K562 (cell line): ENCODE results near the gene SLC6A16. TPM values are rescaled to one million over a fixed set of nuclear protein-coding genes. Genes with fewer than 3 reads are reported as not detected.

Experiments
- ARID1B ChIP-seq: fragments of 450-650 bp; IDR thresholded peaks from 2 replicates; pipeline ENCODE4 v1.6.1; 2016; ENCODE audit warnings: antibody characterized with exemption, mild to moderate bottlenecking, inconsistent platforms
- ATF7 ChIP-seq: fragments of 450-650 bp; IDR thresholded peaks from 2 replicates; pipeline ENCODE4 v1.7.1; 2014; ENCODE audit warnings: mild to moderate bottlenecking, moderate library complexity
- BHLHE40 ChIP-seq: IDR thresholded peaks from 2 replicates; pipeline ENCODE4 v1.6.1; 2011; ENCODE audit warnings: low read length, improper control_type of control experiment
- CREB5 ChIP-seq: fragments of 250-450 bp; sonication (Bioruptor Pico); IDR thresholded peaks from 2 replicates; pipeline ENCODE4 v1.5.0; 2020; ENCODE audit warnings: mild to moderate bottlenecking
- CREM ChIP-seq: IDR thresholded peaks from 2 replicates; pipeline ENCODE4 v1.6.1; 2014; ENCODE audit warnings: antibody characterized with exemption, low read depth
- CXXC5 ChIP-seq: fragments of 250-450 bp; sonication (Bioruptor Pico); IDR thresholded peaks from 2 replicates; pipeline ENCODE4 v1.8.0; 2022; ENCODE audit warnings: inconsistent platforms, mild to moderate bottlenecking, moderate library complexity
- MEF2A ChIP-seq: IDR thresholded peaks from 2 replicates; pipeline ENCODE4 v1.6.1; 2011; ENCODE audit warnings: low read depth, mild to moderate bottlenecking, low read length, moderate library complexity; ENCODE audit not compliant: control insufficient read depth
- MYC ChIP-seq, 2 experiments: fragments of 250-450 bp in 1 of 2; sonication (Bioruptor Pico) in 1 of 2; IDR thresholded peaks; 2 replicates each; pipeline versions ENCODE4 v1.5.1 to v1.6.1; 2012 to 2021; ENCODE audit warnings: low read depth in 2 of 2, borderline replicate concordance in 1 of 2, improper control_type of control experiment in 1 of 2, low read length in 1 of 2, mild to moderate bottlenecking in 1 of 2, moderate library complexity in 1 of 2
- NFIX ChIP-seq: fragments of 250-450 bp; sonication (Bioruptor Pico); IDR thresholded peaks from 2 replicates; pipeline ENCODE4 v1.4.0; 2020; ENCODE audit warnings: low read depth, mild to moderate bottlenecking, moderate library complexity
- POLR2AphosphoS2 ChIP-seq: IDR thresholded peaks from 2 replicates; pipeline ENCODE4 v1.6.1; 2012; ENCODE audit warnings: low read length, improper control_type of control experiment
- POLR3G ChIP-seq: IDR thresholded peaks from 2 replicates; pipeline ENCODE4 v1.6.1; 2011; ENCODE audit not compliant: insufficient read length, insufficient replicate concordance; ENCODE audit errors: extremely low read depth
- PRDM10 ChIP-seq: fragments of 450-650 bp; IDR thresholded peaks from 2 replicates; pipeline ENCODE4 v1.6.1; 2018; ENCODE audit not compliant: partially characterized antibody
- PYGO2 ChIP-seq: fragments of 450-650 bp; IDR thresholded peaks from 2 replicates; pipeline ENCODE4 v1.6.1; 2016; ENCODE audit warnings: mild to moderate bottlenecking, missing genetic modification characterization, moderate library complexity, missing compliant biosample characterization
- RFX1 ChIP-seq: fragments of 450-650 bp; IDR thresholded peaks from 2 replicates; pipeline ENCODE4 v1.6.1; 2016; ENCODE audit warnings: mild to moderate bottlenecking, moderate library complexity
- SNIP1 ChIP-seq: fragments of 450-650 bp; IDR thresholded peaks from 2 replicates; pipeline ENCODE4 v1.7.1; 2017; ENCODE audit warnings: low read depth, mild to moderate bottlenecking
- TFAM ChIP-seq: fragments of 250-450 bp; sonication (Bioruptor Pico); conservative IDR thresholded peaks from 2 replicates; pipeline ENCODE4 v1.5.0; 2021; ENCODE audit warnings: mild to moderate bottlenecking, moderate library complexity
- TFAP4 ChIP-seq: sonication (generic); formaldehyde crosslinking; IDR thresholded peaks from 2 replicates; pipeline ENCODE4 v1.8.0; 2022; ENCODE audit warnings: missing genetic modification reagents, mild to moderate bottlenecking, moderate library complexity, borderline replicate concordance
- U2AF2 ChIP-seq: fragments of 200-400 bp; formaldehyde crosslinking; optimal IDR thresholded peaks from 2 replicates; pipeline ENCODE3; 2017; ENCODE audit warnings: low read depth, mild to moderate bottlenecking, low read length
- USF1 ChIP-seq: sonication (generic); formaldehyde crosslinking; IDR thresholded peaks from 2 replicates; pipeline ENCODE4 v1.9.0; 2022; ENCODE audit warnings: mild to moderate bottlenecking, missing genetic modification reagents
- ZKSCAN3 ChIP-seq: fragments of 250-450 bp; sonication (Bioruptor Pico); IDR thresholded peaks from 2 replicates; pipeline ENCODE4 v1.4.0; 2020
- ZNF174 ChIP-seq: fragments of 250-450 bp; sonication (Bioruptor Pico); IDR thresholded peaks from 2 replicates; pipeline ENCODE4 v1.4.0; 2020; ENCODE audit warnings: mild to moderate bottlenecking
- ZNF644 ChIP-seq: fragments of 200-800 bp; sonication (Bioruptor generic); IDR thresholded peaks from 2 replicates; pipeline ENCODE4 v1.6.1; 2016; ENCODE audit warnings: low read depth, missing genetic modification characterization, missing compliant biosample characterization
- ZNF785 ChIP-seq: fragments of 250-450 bp; sonication (Bioruptor Pico); IDR thresholded peaks from 2 replicates; pipeline ENCODE4 v1.4.0; 2020; ENCODE audit warnings: mild to moderate bottlenecking
- polyA plus RNA-seq, 8 experiments: library from polyadenylated mRNA; depleted of rRNA in 4 of 8; stranded (reverse) in 5 of 8; unstranded in 3 of 8; fragments of >200 nt; fragmentation: Nextera tagmentation in 2 of 8; fragmentation: Illumina TruSeq in 1 of 8; extraction: Ambion mirVana in 2 of 8; extraction: Trizol in 1 of 8; gene quantifications; 2 replicates each; pipeline versions ENCODE4 v1.2.1 to v1.2.3, GENCODE V29; 2011 to 2014; ENCODE audit warnings: inconsistent platforms in 1 of 8, missing spikeins in 1 of 8
- total RNA-seq, 7 experiments: library from RNA; depleted of rRNA in 6 of 7; stranded (reverse); fragments of >200 nt in 6 of 7; fragmentation: Illumina TruSeq in 2 of 7; extraction: Trizol in 2 of 7; gene quantifications; 2 replicates each; pipeline versions ENCODE4 v1.2.1 to v1.2.3, GENCODE V29; 2011 to 2021; ENCODE audit warnings: low replicate concordance in 1 of 7

Gene SLC6A16
- total and polyA plus RNA-seq, 9 of the 15 experiments (the other 6 are each of a cell fraction or from before 2014, with no cell fraction given), result 0.05 to 0.95 (median 0.36) TPM

- TF ChIP-seq USF1 (CRISPR knock-in tag) (no peak), RFX1 (no peak), TFAM (CRISPR knock-in tag) (no peak), NFIX (CRISPR knock-in tag) (no peak), MEF2A (no peak), SNIP1 (no peak), POLR2AphosphoS2 (no peak), CREM (peak; percentile 51; the same call in 1 of the 2 replicates), ZNF785 (no peak), CREB5 (CRISPR knock-in tag) (no peak), BHLHE40 (peak; percentile 49; the same call in 1 of the 2 replicates), MYC (IDR thresholded peaks at IDR 0.05; ENCODE audit: low read depth, low read length) (peak; percentile 66), MYC (CRISPR knock-in tag; IDR thresholded peaks at IDR 0.05; ENCODE audit: borderline replicate concordance, low read depth) (peak; percentile 43; the same call in 1 of the 2 replicates), ATF7 (peak; percentile 33; the same call in 1 of the 2 replicates), U2AF2 (no peak), ARID1B (0 out of 2 replicates have a peak, but pooled peaks have one; percentile 11), PYGO2 (tag) (no peak), POLR3G (no peak), ZNF644 (tag) (no peak), ZNF174 (CRISPR knock-in tag) (no peak), CXXC5 (CRISPR knock-in tag) (no peak), ZKSCAN3 (CRISPR knock-in tag) (no peak), TFAP4 (peak; percentile 35; the same call in 1 of the 2 replicates), PRDM10 (no peak)
Measured at GRCh38 chr19:49301165-49301865, 23.7 kb downstream of the SLC6A16 start (continued).
